ENCODE results near the gene LTBP1. TPM values are rescaled to one million over a fixed set of nuclear protein-coding genes. Genes with fewer than 3 reads are reported as not detected.

Gene LTBP1
- total RNA-seq, 1 experiment from 2014 or later, result 119 TPM

DNA sequence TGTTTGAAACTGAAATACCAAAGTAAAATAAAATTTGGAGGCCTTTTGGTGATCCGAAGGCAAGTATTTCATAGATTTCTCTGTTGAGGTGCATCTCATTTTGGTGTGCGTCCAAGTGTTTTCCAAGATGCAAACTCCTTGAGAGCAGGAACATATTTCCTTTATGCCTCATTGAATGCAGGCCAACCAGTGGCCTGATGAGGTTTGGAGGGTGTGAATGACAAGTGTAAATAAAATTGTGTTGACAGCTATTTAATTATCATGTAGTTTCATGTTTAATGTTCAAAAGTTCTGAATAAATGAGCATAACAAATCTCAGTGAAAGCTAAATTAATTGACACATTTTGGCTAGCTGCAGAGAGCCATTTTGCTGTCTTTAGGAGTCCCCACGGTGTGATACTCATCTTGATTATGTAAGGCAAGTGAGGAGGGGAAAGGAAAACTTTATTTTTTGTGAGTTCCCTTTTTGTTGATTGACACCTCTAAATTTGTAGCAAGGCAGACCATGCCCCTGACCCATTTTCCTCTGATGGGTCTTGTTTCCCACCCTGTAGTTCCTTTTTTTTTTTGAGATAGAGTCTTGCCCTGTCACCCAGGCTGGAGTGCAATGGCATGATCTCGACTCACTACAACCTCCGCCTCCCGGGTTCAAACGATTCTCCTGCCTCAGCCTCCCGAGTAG is 6.3 kb upstream of the LTBP1 start:
- intact Hi-C loops (cut with micrococcal nuclease), result loop anchor here (10.0 kb wide), 1 partner anchor 386 kb away; no protein-coding TSS in a partner anchor
- no peak overlapping the region for H3K4me3 Mint-ChIP-seq (ENCODE audit: unreplicated experiment)
- CTCF ChIA-PET, result no interaction called here
- H3K4me1 Mint-ChIP-seq (ENCODE audit: insufficient read depth, unreplicated experiment), result peaks cover 5% of the 10 kb centered on the region
- H3K27me3 Mint-ChIP-seq (ENCODE audit: insufficient read depth, unreplicated experiment), result no peaks in the 10 kb centered on the region
- no TSS peak for BruUV-seq (replicated peaks)
- no peaks in the 10 kb centered on the region for H3K36me3 Mint-ChIP-seq (ENCODE audit: insufficient read depth, unreplicated experiment)
- no peak overlapping the region for H3K27ac Mint-ChIP-seq (ENCODE audit: low read depth, unreplicated experiment)
- no peak for TF ChIP-seq CTCF (IDR thresholded peaks at IDR 0.05; ENCODE audit: unreplicated experiment)
- DNase-seq (ENCODE audit: unreplicated experiment), result no peak
- POLR2A ChIA-PET, result interaction anchor here (1.0 kb wide), 1 partner anchor 11 kb away, joined by 4 read pairs; no protein-coding TSS in a partner anchor
- no peaks in the 10 kb centered on the region for H3K9me3 Mint-ChIP-seq (ENCODE audit: unreplicated experiment)

DNA sequence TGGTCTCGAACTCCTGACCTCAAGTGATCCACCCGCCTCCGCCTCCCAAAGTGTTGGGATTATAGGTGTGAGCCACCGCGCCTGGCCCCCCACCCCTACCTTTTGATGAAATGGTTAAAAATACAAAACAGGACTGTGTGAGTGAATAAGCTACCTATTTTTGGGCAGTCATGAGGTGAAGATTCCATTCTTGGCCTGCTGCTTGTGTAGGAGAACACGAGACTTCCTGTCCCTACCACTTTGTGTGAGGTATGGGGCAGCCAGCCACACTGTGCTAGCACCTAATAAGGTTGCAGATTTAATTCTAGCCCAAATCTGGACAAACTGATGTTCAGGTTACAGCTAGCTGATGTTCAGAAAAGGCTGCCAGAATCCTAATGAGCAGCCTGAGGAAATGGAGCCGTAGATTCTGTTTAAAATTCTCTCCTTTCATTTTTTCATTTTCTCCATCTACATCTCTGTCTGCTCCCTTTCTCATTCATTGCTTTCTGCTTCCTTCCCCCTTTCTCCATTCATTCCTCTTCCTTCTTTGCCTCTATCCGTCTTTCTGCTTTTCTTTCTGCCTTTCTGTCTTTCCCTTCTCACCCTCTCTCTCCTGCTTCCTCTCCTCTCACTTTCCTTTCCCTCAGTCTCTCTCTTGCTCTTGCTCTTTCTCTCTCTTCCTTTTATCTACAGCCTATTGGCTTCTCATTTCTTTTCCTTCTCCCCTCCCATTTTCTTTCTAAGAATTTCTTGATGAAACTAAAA is 4.6 kb upstream of the LTBP1 start:
- ChIA-PET CTCF (interaction anchor here (0.5 to 1.6 kb wide), 7 partner anchors 8 to 551 kb away, joined by 3 to 4 read pairs (median 3); no protein-coding TSS in a partner anchor), POLR2A (interaction anchor here (1.1 kb wide), 1 partner anchor 166 kb away, joined by 4 read pairs; no protein-coding TSS in a partner anchor)
- BruUV-seq (replicated peaks), result no TSS peak
- Mint-ChIP-seq H3K9me3 (ENCODE audit: unreplicated experiment) (no peaks in the 10 kb centered on the region), H3K4me3 (ENCODE audit: unreplicated experiment) (no peak overlapping the region), H3K36me3 (ENCODE audit: insufficient read depth, unreplicated experiment) (no peaks in the 10 kb centered on the region), H3K27ac (ENCODE audit: low read depth, unreplicated experiment) (no peak overlapping the region), H3K4me1 (ENCODE audit: insufficient read depth, unreplicated experiment) (peaks cover 5% of the 10 kb centered on the region), H3K27me3 (ENCODE audit: insufficient read depth, unreplicated experiment) (no peaks in the 10 kb centered on the region)
- DNase-seq (ENCODE audit: unreplicated experiment), result no peak
- TF ChIP-seq CTCF (IDR thresholded peaks at IDR 0.05; ENCODE audit: unreplicated experiment), result no peak
- intact Hi-C loops (cut with micrococcal nuclease), result loop anchor here (10.0 kb wide), 1 partner anchor 387 kb away; no protein-coding TSS in a partner anchor

GRCh38 chr2:32942793-32943485 is 3.8 kb upstream of the LTBP1 start:
- CTCF ChIA-PET, result interaction anchor here (0.5 to 1.6 kb wide), 7 partner anchors 9 to 550 kb away, joined by 3 to 4 read pairs (median 3); no protein-coding TSS in a partner anchor
- BruUV-seq (replicated peaks), result no TSS peak
- H3K4me1 Mint-ChIP-seq (ENCODE audit: insufficient read depth, unreplicated experiment), result peaks cover 3% of the 10 kb centered on the region
- intact Hi-C loops (cut with micrococcal nuclease), result loop anchor here (10.0 kb wide), 1 partner anchor 388 kb away; no protein-coding TSS in a partner anchor
- H3K27me3 Mint-ChIP-seq (ENCODE audit: insufficient read depth, unreplicated experiment), result no peaks in the 10 kb centered on the region
- DNase-seq (ENCODE audit: unreplicated experiment), result no peak
- TF ChIP-seq CTCF (IDR thresholded peaks at IDR 0.05; ENCODE audit: unreplicated experiment), result no peak
- H3K4me3 Mint-ChIP-seq (ENCODE audit: unreplicated experiment), result no peak overlapping the region
- H3K36me3 Mint-ChIP-seq (ENCODE audit: insufficient read depth, unreplicated experiment), result no peaks in the 10 kb centered on the region
- no peaks in the 10 kb centered on the region for H3K9me3 Mint-ChIP-seq (ENCODE audit: unreplicated experiment)
- POLR2A ChIA-PET, result interaction anchor here (1.1 kb wide), 1 partner anchor 167 kb away, joined by 4 read pairs; no protein-coding TSS in a partner anchor
- H3K27ac Mint-ChIP-seq (ENCODE audit: low read depth, unreplicated experiment), result no peak overlapping the region

Data from MCF 10A (cell line).